ENCODE results near the gene HOXB13.
A peak's percentile ranks its signal among the peaks of the same experiment; 100 is the strongest.

Gene HOXB13

DNA sequence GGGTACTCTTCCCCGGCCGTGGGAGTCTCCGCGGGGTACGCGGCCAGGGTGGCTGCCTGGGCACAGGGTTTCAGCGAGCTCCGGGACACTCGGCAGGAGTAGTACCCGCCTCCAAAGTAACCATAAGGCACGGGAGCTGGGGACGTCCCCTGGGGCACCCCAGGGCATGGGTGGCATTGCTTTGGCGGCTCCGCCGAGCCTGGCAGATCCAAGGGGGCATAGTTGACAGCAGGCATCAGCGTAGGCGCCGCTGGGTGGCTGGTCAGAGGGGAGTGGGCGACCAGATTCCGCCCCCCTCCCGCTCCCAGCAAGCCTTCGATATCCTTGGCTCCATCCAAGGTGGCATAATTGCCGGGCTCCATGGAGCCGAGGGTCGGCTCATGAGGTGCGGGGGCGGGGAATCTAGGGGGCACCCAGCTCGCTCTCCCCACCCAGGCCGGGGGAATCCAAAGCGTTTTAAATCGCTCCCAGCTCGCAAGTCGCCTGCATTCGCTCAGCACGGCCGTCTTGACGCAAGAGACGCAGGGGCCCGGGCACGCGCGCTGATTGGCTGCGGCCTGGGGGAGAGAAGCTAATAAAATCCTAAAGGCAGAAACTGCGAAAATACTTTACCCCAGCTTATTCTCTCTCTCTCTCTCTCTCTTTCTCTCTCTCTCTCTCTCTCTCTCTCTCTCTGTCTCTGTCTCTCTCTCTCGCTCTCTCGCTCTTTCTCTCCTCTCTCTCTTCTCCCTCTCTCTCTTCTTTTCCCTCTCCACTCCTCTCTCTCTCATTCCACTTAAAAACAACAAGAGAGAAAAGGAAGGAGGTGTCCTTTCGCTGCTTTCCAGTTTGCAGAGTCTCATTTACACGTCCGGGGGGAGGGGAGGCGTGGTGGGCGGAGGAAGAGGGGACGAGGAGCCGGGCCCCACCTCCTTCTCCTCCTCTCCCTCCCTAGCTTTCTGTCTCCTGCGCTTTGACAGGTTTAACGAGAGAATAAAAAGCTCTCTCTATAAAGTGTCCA is at the start of gene HOXB13:
Gene HOXB13, minus strand, starts transcription at position 519 of the 1,000 bp plus-strand sequence. Its CDS starts 157 bp downstream, at position 362.
- DNase-seq: peak; percentile 64

- no peak for DNase-seq
Measured at GRCh38 chr17:48776602-48777001, 48.1 kb upstream of the HOXB13 start.

GRCh38 chr17:48773245-48773644 is 44.7 kb upstream of the HOXB13 start:
- DNase-seq: no peak

- no peak for DNase-seq
Measured at GRCh38 chr17:48770954-48771353, 42.4 kb upstream of the HOXB13 start.

DNA sequence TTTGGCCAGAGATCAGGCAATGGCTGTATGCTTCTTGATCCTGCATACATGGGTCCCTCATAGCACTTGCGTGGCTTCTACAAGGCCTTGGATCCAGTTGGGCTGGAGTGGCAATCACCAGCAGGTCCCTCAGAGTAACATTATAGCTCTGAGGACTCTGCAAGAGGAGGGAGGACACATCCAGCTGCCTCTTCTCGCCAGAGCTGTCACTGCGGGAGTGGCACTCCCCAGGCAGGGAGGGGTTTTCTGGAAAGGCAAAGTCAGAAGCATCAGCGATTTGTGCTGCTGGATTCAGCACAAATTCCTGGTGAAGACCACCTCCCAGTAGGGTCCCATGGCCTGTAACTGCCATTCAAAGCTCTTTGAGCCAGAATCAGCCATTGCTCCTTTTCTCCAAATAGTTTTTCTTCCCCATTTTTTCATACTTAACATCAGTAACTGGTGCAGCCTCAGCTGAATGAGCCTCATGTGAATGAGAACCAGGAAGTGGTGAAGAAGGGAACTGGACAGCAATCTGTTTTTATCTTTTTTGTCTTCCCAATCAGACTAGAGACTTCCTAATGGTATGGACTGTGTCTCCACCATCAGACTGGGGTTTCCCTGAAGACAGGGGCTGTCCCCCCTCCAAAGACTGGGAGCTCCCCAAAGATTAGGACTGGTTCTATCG is 40.6 kb upstream of the HOXB13 start:
- no peak for DNase-seq

GRCh38 chr17:48767263-48767774 is 38.8 kb upstream of the HOXB13 start:
- DNase-seq: no peak

GRCh38 chr17:48761114-48761513 is 32.6 kb upstream of the HOXB13 start:
- DNase-seq: no peak

DNA sequence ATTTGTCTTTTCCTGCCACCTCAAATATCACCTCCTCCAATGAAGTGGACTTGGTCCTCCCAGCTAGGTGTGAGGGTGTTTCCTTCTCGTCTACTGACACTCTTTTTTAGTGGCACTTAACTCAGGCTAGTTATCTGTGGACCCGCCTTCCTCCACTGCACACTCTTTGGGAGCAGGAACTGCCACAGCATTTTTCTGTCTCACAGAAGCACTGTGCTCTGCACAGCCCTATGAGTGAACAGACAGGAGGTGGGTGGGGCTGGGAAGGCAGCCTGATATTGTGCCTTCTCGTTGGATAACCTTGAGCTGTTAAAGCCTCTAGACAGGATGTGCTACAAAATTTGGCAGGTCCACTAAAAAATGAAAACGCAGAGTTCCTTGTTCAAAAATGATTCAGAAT is 31.9 kb upstream of the HOXB13 start:
- DNase-seq: peak; percentile 47

DNA sequence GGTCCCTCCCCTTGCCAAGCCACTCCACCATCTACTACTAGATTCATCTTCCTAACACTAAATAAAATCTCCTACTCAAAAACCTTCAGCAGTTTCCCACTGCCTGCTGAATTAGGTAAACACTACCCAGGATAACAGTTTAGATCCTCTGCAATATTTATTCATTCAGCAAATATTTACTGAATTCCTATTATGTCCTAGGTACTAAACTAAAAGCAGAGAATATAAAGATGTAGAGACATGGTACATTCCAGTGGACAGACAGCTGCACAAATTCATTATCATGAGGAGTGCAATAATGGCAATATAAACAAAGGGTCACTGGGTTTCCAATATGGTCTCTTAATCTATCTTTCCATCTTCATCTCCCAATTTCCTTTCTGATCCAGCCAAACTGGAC is 30.7 kb upstream of the HOXB13 start:
- no peak for DNase-seq

DNA sequence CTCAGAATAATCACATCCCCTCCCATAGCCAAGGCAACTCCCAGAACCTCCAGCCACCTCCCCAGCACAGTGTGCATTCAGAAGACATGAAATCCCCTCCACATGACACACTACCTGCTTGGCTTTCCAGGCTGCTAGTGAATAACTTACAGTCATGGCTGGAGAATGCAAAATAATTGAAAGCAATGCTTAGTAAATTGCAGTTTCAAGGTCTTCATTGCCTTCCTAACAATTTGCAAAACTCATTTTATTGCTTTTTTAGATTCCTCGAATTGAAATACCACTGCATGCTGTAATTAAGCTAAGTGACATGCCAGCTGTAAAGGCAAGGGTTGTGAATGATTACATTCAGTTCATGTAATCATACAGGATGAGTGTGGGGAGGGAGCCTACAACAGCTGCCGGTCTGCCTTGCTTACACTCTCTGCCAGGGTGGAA is 29.0 kb upstream of the HOXB13 start:
- DNase-seq: no peak

- DNase-seq: peak; percentile 76
Measured at GRCh38 chr17:48756830-48757251, 28.3 kb upstream of the HOXB13 start.

- no peak for DNase-seq
Measured at GRCh38 chr17:48755356-48755755, 26.8 kb upstream of the HOXB13 start.

DNA sequence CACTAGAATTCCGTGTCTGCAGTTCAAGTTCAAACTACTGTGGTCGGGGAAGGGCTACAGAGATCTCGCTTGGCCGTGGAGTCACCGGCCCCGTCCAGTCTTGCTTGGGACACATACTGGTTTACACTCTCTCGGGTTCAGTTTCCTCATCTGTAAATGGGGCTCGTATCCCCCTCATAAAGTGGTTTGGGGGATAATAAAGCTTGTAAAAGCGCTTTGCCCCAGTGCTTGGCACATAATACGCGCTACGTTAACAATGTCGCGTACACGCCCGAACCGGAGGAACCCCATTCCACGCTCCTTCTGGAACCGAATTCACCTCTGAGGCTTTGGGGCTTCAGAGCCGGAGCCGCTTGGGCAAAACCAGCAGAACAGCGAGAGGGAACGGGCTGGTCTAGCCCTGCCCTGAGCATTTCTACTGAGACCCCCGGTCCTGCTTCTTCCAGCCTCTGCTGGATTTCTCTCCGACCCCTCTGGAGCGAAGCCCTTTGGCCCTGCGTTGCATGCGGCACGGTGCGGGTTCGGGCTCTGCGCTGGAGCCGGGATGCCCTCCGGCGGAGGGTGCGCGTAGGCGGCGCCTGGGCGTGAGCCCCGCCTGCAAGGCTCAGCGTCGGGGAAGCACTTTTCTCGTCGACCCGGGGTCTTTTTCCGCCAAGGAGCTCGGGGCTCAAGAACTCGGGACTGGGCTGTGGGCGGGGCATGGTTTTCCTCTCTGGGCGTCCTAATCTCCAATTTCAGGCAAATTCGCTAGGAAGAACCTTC is 26.1 kb upstream of the HOXB13 start:
- DNase-seq: no peak

GRCh38 chr17:48753794-48754499 is 25.4 kb upstream of the HOXB13 start:
- DNase-seq: no peak

DNA sequence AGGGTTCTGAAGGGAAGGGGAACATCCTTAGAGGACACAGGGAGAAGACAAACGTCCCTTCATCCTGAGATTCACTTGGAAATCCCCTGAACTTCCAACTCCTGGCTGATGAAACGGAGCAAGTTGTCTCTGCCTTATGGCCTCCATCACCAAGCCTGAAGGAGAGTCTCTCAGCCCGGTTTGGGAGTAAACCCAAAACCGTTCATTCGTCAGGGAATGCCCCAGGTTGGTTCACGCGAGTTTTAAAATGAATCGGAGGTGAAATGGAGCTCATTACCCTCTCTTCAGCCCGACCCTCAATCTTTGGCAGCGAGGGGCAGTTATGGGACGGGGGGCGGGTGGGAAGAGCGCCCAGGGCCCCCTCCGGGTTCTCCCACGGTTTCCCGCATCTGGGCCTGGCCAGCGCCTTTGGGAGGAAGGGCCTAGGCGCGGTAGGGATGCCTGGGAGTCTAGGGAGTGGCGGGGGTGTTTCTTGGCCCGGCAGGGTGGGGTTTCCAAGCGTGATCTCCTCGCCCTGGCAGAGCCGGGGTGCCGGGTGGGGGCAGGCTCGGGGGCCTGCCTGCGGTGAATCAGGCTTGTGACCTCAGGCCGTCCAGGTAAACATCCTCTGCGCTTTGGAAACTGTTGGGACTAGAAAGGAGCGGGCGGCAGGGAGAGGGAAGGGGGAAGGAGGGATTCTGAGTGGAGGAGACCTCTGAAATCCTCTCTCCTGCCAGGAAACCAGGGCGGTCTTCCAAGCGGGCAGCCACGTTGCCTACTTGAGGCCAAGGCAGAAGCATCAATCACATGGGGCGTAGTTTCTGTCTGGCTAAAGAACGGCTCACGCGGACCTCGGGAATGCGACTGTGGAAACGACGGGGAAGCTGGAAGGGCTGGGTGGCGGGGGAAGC is 24.1 kb upstream of the HOXB13 start:
- DNase-seq: no peak

GRCh38 chr17:48751733-48752398 is 23.3 kb upstream of the HOXB13 start:
- no peak for DNase-seq

DNA sequence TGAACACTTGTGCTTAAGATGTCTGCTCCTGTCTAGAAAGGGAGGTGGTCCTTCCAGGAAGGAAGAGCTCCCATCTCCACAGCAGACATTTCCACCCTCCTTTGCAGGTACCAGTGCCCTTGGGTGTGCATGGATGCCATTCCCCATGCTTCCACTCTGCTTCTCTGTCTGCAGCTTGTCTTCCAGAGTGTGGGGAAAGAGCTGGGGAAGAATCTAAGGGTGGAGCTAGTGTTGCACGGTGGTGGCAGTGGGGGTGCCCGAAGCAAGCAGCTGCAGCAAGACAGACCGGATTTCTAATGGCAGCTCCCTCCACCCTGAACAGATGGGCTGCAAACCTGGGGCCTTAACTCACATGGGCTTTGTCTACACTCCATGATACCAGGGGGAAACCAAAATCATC is 22.6 kb upstream of the HOXB13 start:
- DNase-seq: no peak

DNA sequence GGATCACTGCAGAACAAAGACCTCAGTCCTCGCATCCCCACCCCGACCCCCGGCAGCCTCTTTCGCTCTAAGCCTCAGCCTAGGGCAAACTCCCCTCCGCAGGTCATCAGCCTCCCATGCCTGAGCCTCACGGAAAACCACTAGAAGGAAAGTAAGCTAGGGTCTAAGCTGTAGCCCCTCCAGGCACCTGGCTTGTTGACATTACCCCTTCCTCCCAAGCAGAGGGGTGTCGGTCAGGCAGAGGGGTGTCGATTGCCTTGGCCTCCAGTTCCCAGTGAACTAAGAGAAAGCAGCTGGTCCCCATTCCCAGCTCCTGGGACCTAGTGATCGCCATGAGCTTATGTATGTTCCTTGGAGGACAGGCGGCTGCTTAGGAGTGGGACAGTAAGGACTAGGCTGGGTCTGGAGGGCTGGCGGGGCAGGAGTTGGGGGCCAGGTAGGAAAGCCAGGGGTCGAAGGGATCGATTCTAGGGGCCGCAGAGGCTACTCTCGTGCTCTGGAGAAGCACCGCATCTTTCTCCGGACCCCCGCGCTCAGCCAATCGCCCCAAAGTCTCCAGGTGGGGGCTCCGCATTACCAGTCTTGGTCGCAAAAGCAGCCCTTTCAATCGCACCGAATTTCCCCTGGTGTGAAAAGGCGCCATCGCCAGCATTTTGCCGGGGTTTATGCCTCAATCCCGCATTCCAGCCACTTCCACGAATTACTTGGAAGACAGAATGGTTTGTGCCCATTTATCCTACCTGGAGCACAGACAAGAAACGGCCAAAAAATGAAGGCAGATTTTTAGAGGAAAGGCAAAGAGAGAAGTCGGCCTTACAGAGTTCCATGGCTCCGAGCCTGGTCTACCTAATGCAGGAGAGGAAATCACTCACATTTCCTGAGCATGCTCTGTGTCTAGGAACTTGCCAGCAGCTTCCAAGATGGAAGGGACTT is 21.3 kb upstream of the HOXB13 start:
- DNase-seq: no peak

Data from DMS153 (cell line).